HEK293 (cell line): ENCODE results near the gene AAK1.

Experiments used
- AEBP2 ChIP-seq: fragments of 450-650 bp; formaldehyde crosslinking; IDR thresholded peaks from 2 replicates; pipeline ENCODE4 v1.5.1; 2016; ENCODE audit warnings: missing biosample characterization, missing genetic modification characterization, borderline replicate concordance
- GLIS1 ChIP-seq: fragments of 450-650 bp; formaldehyde crosslinking; IDR thresholded peaks from 2 replicates; pipeline ENCODE4 v1.5.1; 2016; ENCODE audit warnings: missing biosample characterization, missing genetic modification characterization
- KLF8 ChIP-seq: fragments of 450-650 bp; formaldehyde crosslinking; IDR thresholded peaks from 2 replicates; pipeline ENCODE4 v1.5.1; 2016; ENCODE audit warnings: missing biosample characterization, missing genetic modification characterization
- KLF9 ChIP-seq: fragments of 450-650 bp; formaldehyde crosslinking; IDR thresholded peaks from 2 replicates; pipeline ENCODE4 v1.5.1; 2016; ENCODE audit warnings: missing biosample characterization, missing genetic modification characterization, low read depth
- MEIS1 ChIP-seq: sonication (generic); formaldehyde crosslinking; IDR thresholded peaks from 2 replicates; pipeline ENCODE4 v1.8.1; 2022; ENCODE audit warnings: missing genetic modification reagents, mild to moderate bottlenecking, borderline replicate concordance
- PRDM1 ChIP-seq: fragments of 450-650 bp; formaldehyde crosslinking; IDR thresholded peaks from 2 replicates; pipeline ENCODE4; 2016; ENCODE audit warnings: missing biosample characterization, missing genetic modification characterization
- PRDM2 ChIP-seq: fragments of 450-650 bp; formaldehyde crosslinking; IDR thresholded peaks from 2 replicates; pipeline ENCODE4 v1.5.1; 2016; ENCODE audit warnings: missing biosample characterization, missing genetic modification characterization, borderline replicate concordance
- PRDM4 ChIP-seq: fragments of 450-650 bp; formaldehyde crosslinking; IDR thresholded peaks from 2 replicates; pipeline ENCODE4 v1.5.1; 2017; ENCODE audit warnings: missing biosample characterization, missing genetic modification characterization
- RBAK ChIP-seq: fragments of 450-650 bp; formaldehyde crosslinking; IDR thresholded peaks from 2 replicates; pipeline ENCODE4 v1.5.1; 2016; ENCODE audit warnings: missing biosample characterization, missing genetic modification characterization
- ZBTB48 ChIP-seq: fragments of 450-650 bp; formaldehyde crosslinking; IDR thresholded peaks from 2 replicates; pipeline ENCODE4 v1.5.1; 2016; ENCODE audit warnings: missing biosample characterization, missing genetic modification characterization
- ZBTB7A ChIP-seq: fragments of 450-650 bp; formaldehyde crosslinking; IDR thresholded peaks from 2 replicates; pipeline ENCODE4 v1.5.1; 2016; ENCODE audit warnings: low read depth, missing biosample characterization, missing genetic modification characterization
- ZEB2 ChIP-seq: fragments of 450-650 bp; formaldehyde crosslinking; IDR thresholded peaks from 2 replicates; pipeline ENCODE4 v1.5.1; 2016; ENCODE audit warnings: missing biosample characterization, missing genetic modification characterization
- ZFP41 ChIP-seq: fragments of 450-650 bp; formaldehyde crosslinking; IDR thresholded peaks from 2 replicates; pipeline ENCODE4 v1.5.1; 2016; ENCODE audit warnings: missing biosample characterization, missing genetic modification characterization, borderline replicate concordance
- ZIC2 ChIP-seq: fragments of 450-650 bp; formaldehyde crosslinking; IDR thresholded peaks from 2 replicates; pipeline ENCODE4 v1.5.1; 2016; ENCODE audit warnings: missing biosample characterization, missing genetic modification characterization
- ZNF112 ChIP-seq: fragments of 450-650 bp; formaldehyde crosslinking; IDR thresholded peaks from 2 replicates; pipeline ENCODE4 v1.5.0; 2017; ENCODE audit warnings: missing biosample characterization, missing genetic modification characterization
- ZNF157 ChIP-seq: fragments of 450-650 bp; formaldehyde crosslinking; IDR thresholded peaks from 2 replicates; pipeline ENCODE4 v1.5.1; 2016; ENCODE audit warnings: missing biosample characterization, missing genetic modification characterization
- ZNF175 ChIP-seq: fragments of 450-650 bp; formaldehyde crosslinking; IDR thresholded peaks from 2 replicates; pipeline ENCODE4 v1.5.1; 2016; ENCODE audit warnings: missing biosample characterization, missing genetic modification characterization
- ZNF18 ChIP-seq: fragments of 450-650 bp; formaldehyde crosslinking; IDR thresholded peaks from 2 replicates; pipeline ENCODE4 v1.5.1; 2016; ENCODE audit warnings: missing biosample characterization, missing genetic modification characterization
- ZNF311 ChIP-seq: fragments of 450-650 bp; formaldehyde crosslinking; IDR thresholded peaks from 2 replicates; pipeline ENCODE4 v1.5.1; 2017; ENCODE audit warnings: missing biosample characterization, missing genetic modification characterization, borderline replicate concordance
- ZNF391 ChIP-seq: fragments of 450-650 bp; formaldehyde crosslinking; IDR thresholded peaks from 2 replicates; pipeline ENCODE4 v1.5.1; 2016; ENCODE audit warnings: low read depth, missing biosample characterization, missing genetic modification characterization, borderline replicate concordance
- ZNF530 ChIP-seq: fragments of 450-650 bp; formaldehyde crosslinking; IDR thresholded peaks from 2 replicates; pipeline ENCODE4 v1.5.1; 2016; ENCODE audit warnings: low read depth, missing biosample characterization, missing genetic modification characterization
- ZNF544 ChIP-seq: fragments of 450-650 bp; formaldehyde crosslinking; IDR thresholded peaks from 2 replicates; pipeline ENCODE4 v1.5.0; 2017; ENCODE audit warnings: missing biosample characterization, missing genetic modification characterization
- ZNF596 ChIP-seq: fragments of 450-650 bp; IDR thresholded peaks from 2 replicates; pipeline ENCODE4 v1.5.0; 2018; ENCODE audit warnings: missing biosample characterization, mild to moderate bottlenecking, missing genetic modification characterization, moderate library complexity
- ZNF624 ChIP-seq: fragments of 450-650 bp; formaldehyde crosslinking; IDR thresholded peaks from 2 replicates; pipeline ENCODE4 v1.5.1; 2017; ENCODE audit warnings: missing biosample characterization, missing genetic modification characterization
- ZNF707 ChIP-seq: fragments of 450-650 bp; formaldehyde crosslinking; IDR thresholded peaks from 2 replicates; pipeline ENCODE4 v1.5.1; 2016; ENCODE audit warnings: missing biosample characterization, missing genetic modification characterization
- ZNF76 ChIP-seq: fragments of 450-650 bp; formaldehyde crosslinking; IDR thresholded peaks from 2 replicates; pipeline ENCODE4; 2016; ENCODE audit warnings: low read depth, missing biosample characterization, missing genetic modification characterization, borderline replicate concordance
- ZSCAN5A ChIP-seq: fragments of 450-650 bp; formaldehyde crosslinking; IDR thresholded peaks from 2 replicates; pipeline ENCODE4 v1.5.1; 2016; ENCODE audit warnings: missing biosample characterization, missing genetic modification characterization

Gene AAK1

GRCh38 chr2:69643602-69644505 is at the start of gene AAK1 (continued):
- TF ChIP-seq ZNF624 = no peak
- TF ChIP-seq KLF8 (tag by site-specific recombination) = peak; percentile 85
- no peak for TF ChIP-seq ZNF311 (tag by site-specific recombination)
- TF ChIP-seq ZNF530 (tag by site-specific recombination) = no peak
- no peak for TF ChIP-seq ZNF18 (tag by site-specific recombination)
- no peak for TF ChIP-seq ZNF544 (tag by site-specific recombination)
- TF ChIP-seq ZIC2 (tag by site-specific recombination) = peak; percentile 42; the same call in 1 of the 2 replicates
- no peak for TF ChIP-seq MEIS1 (CRISPR knock-in tag)
- no peak for TF ChIP-seq ZNF596 (tag by site-specific recombination)
- no peak for TF ChIP-seq ZNF707
- no peak for TF ChIP-seq ZSCAN5A (tag by site-specific recombination)
- TF ChIP-seq ZNF76 = peak; percentile 98
- no peak for TF ChIP-seq PRDM2
- no peak for TF ChIP-seq ZNF175
- no peak for TF ChIP-seq KLF9 (tag by site-specific recombination)
- TF ChIP-seq GLIS1 = peak; percentile 47; the same call in 1 of the 2 replicates
- no peak for TF ChIP-seq ZNF112 (tag by site-specific recombination)
- TF ChIP-seq ZNF391 = no peak
- TF ChIP-seq ZEB2 (tag by site-specific recombination) = peak; percentile 67
- TF ChIP-seq ZNF157 (tag by site-specific recombination) = no peak
- TF ChIP-seq PRDM1 (tag by site-specific recombination) = no peak
- no peak for TF ChIP-seq AEBP2 (tag by site-specific recombination)
- TF ChIP-seq ZBTB48 (tag by site-specific recombination) = peak; percentile 91
- TF ChIP-seq RBAK = no peak
- TF ChIP-seq PRDM4 = no peak
- TF ChIP-seq ZBTB7A (tag by site-specific recombination) = no peak
- no peak for TF ChIP-seq ZFP41 (tag by site-specific recombination)
